HG03139 (cell line): Measurements from ENCODE around the gene ADCK1.
"Not testable (repeated sequence)": the region's sequence is repeated elsewhere in the genome, so short reads cannot be mapped to it uniquely, and the experiment has no call there.

Experiments
- ATAC-seq: cut with Tn5 transposase; IDR thresholded peaks from one replicate; pipeline ENCODE4 v1.9.1; 2021; ENCODE audit not compliant: unreplicated experiment

ADCK1 gene

DNA sequence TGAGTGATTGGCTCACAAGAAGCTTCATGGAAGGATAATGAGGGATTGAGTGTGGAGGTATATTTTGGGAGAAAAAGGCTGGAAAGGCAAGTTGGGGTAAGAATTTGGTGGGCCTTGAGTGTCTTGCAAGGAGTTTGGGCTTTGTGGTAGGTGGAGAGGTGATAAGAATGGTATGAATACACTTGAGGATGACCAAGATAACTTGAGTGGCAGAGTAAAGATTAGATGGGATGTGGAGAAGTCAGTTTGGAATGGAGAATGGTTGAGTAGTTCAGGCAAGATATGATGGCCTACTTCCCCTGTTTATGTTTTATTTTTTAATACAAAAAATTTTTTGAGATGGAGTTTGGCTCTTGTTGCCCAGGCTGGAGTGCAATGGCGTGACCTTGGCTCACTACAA lies 9.1 kb downstream of the ADCK1 start:
- ATAC-seq = no peak

DNA sequence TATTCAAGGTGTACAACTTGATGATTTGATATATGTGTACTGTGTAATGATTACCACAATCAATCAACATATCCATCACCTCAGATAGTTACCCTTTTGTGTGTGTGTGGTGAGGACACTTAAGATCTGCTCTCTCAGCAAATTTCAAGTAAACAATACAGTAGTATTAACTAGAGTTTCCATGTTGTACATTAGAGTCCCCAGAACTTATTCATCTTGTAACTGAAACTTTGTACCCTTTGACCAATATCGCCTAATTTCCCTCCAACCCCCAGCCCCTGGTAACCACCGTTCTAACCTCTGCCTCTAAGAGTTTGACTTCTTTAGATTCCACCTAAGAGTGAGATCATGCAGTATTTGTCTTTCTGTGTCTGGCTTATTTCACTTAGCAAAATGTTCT lies 12.1 kb downstream of the ADCK1 start:
- ATAC-seq = peak; percentile 73

DNA sequence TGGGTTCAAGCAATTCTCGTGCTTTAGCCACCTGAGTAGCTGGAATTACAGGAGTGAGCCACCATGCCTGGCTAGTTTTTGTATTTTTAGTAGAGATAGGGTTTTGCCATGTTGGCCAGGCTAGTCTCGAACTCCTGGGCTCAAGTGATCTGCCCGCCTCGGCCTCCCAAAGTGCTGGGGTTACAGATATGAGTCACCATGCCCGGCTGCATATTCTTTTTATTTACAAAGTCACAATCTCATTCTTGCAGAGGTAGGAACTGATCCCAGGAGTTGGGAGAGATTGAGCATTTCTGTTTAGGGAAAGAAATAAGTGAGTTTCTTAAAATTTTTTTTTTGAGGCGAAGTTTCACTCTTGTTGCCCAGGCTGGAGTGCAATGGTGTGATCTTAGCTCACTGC lies 12.8 kb downstream of the ADCK1 start:
- ATAC-seq = not testable (repeated sequence)

DNA sequence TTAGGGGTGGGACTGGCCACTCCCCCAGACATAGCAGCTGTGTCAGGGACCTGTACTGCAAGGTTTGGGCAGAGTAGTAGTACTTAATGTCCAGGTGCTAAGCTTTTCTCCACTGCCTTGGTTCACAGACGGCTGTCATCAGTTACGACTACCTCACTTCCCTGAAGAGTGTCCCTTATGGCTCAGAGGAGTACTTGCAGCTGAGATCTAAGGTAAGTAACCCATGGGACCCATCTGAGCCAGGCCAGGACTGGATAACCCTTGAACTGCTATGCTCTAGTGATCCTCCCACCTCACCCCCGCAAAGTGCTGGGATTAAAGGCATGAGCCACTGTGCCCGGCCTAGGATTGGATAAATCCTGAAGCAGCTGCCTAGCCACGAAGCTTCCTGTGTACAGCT lies 22.4 kb downstream of the ADCK1 start:
- no peak for ATAC-seq

DNA sequence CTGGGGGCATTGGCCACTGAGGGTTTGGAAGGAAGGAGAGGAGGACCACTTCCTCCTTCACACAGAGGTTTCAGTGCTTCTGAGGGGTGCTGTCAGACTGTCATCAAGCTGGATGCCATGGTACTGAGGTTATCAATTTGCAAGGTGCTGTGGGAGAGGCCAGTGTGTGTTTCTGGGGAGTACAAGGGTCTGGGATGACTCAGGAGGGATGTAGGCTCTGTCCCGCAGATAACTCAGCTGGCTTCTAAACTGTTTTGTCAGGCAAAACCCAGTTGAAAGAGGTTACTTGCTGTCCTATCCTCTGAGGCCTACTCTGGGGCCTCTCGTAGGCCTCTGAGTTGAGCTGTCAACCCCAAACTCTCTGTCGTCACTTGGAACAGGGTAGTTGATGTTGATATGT lies 22.8 kb downstream of the ADCK1 start:
- ATAC-seq = no peak

DNA sequence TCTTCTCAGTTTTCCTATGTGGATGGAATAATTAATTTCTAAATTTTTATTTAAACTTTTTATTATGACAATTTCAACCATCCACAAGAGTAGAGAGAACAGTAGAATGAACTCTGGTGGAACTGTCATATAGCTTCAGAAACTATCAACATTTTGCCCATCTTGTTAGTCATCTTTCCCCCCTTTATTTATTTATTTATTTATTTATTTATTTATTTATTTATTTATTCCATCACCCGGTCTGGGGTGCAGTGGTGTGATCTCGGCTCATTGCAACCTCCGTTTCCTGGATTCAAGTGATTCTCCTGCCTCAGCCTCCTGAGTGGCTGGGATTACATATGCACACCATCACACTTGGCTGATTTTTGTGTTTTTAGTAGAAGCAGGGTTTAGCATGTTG lies 23.5 kb downstream of the ADCK1 start:
- ATAC-seq = no peak

DNA sequence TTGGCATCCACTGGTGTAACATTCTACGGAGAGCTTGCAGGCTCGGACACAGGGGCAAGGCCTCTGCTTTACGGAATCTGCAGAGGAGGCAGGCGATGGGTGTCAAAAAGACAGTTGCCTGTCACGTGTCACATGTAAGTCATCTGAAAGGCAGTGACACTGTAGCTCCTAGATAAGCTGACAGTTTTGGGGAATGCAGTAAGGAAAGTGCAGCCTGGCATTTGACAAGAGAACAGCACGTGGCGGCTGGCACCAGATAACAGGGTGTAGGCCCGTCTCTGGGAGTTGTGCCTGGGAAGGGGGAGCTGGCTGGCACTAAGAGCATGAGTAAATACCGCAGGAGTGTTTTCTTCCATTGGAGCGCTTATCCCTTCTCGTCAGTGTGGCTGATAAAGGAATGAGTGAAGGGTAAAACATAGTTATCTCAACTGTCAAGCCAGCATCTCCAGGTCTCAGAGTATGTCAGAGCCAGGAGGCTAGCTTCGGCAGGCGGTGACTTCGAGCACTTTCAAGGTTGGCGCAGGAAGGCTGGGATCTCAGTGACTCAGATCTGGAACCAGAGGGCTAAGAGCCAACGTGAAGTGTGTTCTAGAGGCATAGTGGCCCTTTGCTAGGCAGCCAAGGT lies 26.1 kb downstream of the ADCK1 start:
- no peak for ATAC-seq

DNA sequence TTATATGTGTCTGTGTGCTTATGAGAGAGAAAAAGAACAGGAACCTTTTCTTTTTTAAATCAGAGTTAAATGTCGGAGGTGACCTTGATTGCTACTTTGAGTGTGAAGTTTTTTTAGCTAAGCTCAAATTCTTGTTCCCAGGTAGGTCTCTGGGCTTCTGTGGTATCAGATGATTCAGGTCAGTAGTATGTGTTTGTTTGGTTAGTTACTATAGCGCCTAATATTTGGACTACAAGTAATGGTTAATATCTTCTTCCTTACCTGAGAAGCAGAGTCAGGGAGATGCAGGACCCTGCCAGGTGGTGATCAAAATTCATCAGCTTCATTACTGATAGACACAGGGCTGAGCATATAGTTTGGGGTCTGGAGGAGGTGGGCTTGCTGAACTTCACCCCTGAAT lies 30.8 kb downstream of the ADCK1 start:
- ATAC-seq = no peak

DNA sequence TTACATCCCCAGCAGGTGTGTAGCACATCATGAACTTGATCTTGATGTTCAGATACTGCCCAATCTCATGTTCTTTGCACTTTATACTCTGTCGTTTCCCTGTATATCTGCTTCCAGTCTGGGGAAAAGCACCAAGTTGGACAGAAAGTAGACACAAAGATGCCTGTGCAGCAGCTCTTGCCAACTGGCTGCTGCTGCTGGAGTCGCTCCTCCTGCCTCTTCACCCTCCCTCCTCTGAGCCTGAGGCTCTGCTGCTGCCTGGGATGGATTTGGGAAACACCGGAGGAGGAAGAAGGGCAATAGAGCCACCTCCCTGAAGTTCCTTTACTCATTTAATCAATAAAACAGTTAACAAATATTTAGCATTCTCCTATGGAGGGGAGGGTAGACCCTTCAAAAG lies 32.4 kb downstream of the ADCK1 start:
- no peak for ATAC-seq

DNA sequence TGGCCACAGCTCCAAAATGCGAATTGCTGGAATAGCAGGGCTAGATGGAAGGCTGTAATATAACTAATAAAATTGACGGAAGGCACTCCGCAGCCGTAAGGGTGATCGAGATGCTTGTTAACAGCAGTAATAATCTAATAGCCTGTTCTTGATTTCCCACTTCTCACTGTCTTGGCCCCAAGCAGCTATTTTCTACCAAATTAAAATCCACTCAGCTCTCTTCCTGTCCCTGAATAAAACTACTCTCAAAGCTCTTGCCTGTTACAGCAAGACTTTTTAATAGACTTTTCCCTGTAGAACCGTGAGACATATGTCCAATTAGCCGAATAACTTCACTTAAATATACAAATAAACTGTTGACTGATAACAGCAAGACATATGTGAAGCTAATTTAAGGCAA lies 38.0 kb downstream of the ADCK1 start:
- ATAC-seq = no peak

DNA sequence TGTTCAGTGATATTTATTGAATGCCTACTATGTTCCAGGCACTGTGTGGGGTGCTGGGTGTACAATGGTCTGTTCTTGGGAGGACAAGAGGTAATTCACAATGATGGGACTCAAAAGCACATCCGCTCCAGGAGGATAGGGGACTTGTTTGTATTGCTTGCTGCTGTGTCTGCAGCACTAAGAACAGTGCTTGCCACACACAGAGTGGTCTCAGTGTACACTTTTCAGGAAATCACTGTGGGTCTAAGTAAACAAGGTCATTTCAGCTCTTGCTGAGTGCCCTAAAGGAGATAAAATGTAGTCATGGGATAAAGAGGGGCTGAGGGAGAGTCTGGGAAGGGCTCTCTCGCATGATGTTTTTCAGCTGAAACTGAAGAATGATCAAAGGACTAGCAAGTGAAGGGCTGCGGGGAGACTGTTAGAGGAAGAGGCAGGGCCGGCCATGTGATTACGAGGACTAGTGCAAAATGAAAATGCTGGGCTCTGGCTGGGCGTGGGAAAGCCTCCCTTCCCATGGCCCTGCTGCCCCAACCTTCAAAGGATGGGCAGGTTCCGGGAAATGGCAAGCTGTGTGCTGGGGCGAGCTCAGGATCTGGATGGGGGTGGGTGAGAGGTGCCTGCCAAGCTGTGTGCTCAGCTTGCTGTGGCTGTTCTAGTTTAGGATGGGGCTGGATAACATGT lies 39.1 kb downstream of the ADCK1 start:
- ATAC-seq = no peak

DNA sequence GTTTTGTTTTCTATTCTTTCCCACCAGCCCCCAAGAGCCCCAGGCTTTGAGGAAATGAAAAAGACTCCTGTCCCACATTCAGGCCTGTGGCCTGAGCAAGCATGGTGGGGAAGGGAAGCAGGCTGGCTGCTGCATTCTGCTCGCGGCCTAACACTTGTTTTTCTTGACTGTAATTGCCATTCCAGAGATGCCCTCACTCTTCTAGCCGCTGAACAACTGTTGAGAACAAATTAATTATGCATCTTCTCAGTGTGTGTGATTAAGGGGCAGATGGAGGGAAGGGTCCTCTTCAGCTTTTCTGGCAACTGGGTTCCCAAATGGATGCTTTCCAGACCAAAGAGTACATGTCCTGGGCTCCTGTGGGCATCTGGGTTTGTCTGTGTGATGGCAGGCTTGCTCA lies 43.3 kb downstream of the ADCK1 start:
- ATAC-seq = no peak

DNA sequence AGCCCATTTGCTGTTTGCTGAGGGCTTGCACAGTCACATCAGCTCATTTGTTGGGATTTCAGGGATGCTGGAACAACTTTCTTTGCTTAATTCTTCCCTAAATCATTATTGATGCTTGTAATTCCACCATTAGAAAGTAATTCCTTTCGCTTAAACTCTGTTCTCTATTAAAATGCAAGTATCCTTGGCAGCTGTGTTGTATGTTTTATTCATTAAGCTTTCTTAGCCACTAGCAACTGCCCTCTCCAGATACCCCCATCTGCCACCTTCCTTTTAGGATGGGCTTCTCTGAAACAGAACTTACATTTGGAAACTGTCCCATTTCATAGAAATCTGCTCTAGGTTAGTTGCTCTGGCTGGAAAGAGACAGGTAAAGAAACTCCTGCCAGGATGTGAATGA lies 43.7 kb downstream of the ADCK1 start:
- ATAC-seq = no peak

DNA sequence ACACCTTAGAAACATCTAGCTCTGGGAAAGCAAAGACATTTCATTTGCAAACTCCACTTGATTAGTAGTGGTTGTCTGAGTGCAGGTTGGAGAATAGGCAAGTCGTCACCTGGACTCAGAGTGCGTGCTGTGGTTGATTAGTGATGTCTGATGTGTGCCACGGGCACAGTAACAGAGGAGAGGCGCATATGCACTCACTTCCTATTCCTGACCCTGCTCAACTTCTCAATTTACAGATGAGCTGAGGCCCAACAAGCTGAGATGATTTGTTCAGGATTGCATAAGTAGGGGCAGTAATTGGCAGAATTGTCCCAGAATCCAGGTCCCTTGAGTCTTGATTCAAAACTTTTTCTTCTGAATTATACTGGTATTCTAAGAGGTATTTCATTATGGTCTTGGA lies 44.9 kb downstream of the ADCK1 start:
- no peak for ATAC-seq

DNA sequence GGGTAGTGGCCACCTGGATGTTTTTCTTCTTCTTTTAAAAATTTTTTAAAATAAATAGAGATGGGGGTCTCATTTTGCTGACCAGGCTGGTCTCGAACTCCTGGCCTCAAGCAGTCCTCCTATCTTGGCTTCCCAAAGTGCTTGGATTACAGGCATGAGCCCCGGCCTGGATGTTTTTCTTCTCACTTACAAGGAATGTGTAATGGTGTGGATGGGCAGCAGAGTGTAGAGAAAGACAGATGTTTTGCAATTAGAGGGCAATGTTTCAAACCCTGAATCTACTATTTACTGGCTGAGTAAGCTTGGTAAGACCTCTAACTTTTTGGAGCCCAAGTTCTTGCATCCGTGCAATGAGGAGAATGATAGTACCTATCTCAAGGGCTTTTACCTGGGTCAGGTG lies 48.1 kb downstream of the ADCK1 start:
- no peak for ATAC-seq

DNA sequence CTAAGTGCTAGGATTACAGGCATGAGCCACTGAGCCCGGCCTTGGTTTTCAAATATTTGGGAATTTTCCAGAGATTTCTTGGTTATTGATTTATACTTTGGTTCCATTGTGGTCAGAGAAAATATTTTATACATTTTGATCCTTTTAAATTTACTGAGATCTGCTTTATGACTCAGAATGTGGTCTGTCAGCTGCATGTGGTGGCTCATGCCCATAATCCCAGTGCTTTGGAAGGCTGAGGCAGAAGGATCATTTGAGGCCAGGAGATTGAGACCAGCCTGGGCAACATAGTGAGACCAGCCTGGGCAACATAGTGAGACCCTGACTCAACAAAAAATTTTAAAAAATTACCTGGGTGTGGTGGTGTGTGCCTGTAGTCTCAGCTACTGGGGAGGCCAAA lies 49.8 kb downstream of the ADCK1 start:
- ATAC-seq = no peak

DNA sequence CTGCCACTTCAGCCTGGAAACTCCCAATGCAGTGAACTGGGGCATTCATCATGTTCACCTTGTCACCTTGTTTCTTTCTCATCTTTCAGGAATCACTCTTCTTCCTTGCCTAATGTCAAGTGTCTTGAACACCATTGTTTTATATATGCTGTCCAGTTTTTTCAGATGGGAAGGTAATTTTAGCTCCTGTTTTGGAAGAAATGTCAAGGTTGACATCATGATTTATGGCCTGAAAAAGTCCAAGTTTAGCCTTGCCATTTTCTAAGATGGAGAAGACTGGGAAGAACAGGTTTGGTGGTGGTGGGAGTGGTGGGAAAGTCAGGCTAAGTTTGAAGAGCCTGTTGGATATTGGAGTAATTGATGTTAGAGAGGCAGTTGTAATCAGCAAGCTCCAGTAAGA lies 54.0 kb downstream of the ADCK1 start:
- ATAC-seq = no peak

DNA sequence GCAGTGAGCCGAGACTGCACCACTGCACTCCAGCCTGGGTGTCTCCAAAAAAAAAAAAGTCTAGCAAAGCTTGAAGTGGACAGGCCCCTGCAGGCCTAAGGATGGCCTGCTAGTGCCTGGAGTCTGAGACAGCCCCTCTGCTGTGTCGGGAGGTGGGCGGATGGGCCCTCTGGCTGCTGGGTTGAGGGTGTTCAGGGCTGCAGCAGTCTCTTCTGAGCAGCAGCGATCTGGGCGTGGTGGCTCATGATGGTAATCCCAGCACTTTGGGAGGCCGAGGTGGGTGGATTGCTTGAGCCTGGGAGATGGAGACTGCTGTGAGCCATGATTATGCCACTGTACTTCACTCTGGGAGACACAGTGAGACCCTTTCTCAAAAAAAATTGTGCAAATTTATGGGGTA lies 57.0 kb downstream of the ADCK1 start:
- no peak for ATAC-seq

DNA sequence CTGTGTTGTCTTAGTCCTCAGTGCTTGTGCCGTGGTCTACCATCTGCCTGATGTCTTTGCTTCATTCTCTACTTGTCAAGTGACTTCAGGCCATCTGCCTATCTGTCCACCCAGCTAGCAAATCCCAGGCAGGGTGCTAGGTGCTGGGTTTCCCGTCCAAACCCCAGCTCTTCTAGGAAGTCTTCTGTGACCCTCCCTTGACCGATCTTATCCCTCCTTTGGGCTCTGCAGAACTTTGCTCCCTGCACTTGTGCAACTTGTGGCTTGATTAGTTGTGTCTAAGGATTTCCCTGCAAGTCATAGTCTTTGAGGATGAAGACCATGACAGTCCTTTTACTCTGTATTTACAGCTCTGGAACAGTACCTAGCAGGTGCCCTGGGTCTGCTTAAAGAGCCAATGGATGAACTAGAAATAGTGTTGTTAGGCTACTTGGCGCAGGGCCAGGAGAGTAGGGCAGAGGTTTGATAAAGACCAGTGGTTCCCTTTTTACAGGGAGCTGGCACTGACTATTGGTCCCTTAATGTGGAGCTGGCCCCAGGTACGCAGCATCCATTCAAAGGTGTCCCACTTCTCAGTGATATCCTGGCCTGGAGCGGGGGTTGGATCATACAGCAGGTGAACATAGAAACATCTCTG lies 60.1 kb downstream of the ADCK1 start:
- ATAC-seq = no peak

DNA sequence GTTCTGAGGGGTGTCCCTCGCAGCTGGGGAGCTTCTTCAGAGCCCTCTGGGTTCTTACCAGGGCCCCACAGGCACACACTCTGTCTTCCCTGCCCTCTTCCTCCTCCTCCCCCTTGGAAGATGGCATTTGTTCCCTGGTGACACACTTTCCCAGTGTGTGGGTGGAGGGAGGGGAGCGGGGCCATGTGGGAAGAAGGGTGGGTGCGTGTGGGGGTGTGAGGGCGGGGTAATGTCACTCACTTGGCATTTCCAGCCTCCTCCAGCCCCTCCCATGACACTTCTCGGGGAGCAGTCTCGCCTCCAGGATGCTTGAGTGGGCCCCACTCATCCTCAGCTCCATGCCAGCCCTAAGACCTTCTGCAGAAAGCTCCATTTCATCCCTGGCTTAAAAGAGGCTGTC lies 61.3 kb downstream of the ADCK1 start:
- ATAC-seq = no peak

DNA sequence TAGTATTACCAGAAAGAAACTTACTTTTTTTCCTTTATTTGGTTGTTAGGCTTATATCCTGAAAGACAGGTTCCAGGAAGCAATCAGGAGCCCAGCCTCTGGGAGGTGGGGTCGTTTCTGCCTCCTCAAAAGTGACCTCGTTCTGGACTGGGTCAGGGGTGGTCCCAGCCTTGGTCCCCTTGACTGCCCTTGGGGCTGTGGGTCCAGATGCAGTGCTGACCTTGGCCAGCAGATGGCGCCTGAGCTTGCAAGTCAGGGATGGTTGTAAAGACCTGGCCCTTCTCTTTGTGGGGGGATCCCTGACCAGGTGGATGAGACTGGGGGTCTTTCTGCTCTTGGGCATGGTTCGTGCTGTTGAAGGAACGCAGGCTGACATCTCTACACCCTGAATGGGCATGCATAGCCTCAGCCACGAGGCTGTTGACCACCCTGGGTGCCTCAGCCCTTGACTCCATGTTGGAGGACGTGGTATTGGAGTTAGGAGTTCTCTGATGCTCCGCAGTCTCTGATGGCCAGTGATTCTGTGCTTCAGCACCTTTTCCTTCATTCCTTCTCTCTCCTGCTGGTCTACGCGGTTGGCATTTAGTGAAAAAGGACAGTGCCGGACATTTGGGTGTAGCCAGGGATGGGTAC lies 62.4 kb downstream of the ADCK1 start:
- ATAC-seq = peak; percentile 64

DNA sequence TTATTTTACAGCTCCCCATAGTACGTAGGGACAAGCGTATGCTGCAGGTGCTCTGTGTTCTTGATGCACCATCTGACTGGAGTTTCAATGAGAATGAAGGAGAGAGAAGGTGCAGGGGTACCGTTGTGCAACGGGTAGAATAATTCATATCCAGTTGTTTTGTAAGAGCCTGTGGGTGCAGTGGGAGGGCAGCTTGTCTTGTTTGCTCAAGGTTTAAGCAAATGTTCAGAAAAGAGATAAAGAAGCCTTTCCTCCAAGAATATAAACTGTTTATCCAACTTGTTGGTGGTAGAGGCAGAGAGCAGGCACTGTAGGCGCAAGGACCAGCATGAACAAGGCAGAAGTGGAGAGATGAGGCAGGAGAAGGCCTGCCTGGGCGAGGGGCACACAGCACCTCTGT lies 64.2 kb downstream of the ADCK1 start:
- ATAC-seq = no peak
